ENCODE measurements around the gene PTPN1. TPM values are rescaled to one million over a fixed set of nuclear protein-coding genes. Genes with fewer than 3 reads are reported as not detected.

The PTPN1 gene
- total and polyA plus RNA-seq, 10 donors: 20.5 to 84.9 (median 68.6) TPM

- intact Hi-C loops (cut with DNase I; ENCODE audit: low total_unique reads): loop anchor here (5.0 kb wide), 1 partner anchor 387 kb away; the partner anchor contains the start of gene CEBPB
- 75 to 83% (median 78%) methylated on average over 10 of the region's 10 CpGs for whole genome bisulfite sequencing, 5 donors
- Histone ChIP-seq H3K9me3 (no peaks in the 10 kb centered on the region), H3K27me3 (replicated peaks in 1 of 7) (no peaks in the 10 kb centered on the region), H3K27ac (peak overlapping the region in 3 of 8 donors; percentile 1 to 40 (median 15)), H3K4me3 (no peak overlapping the region), H3K36me3 (peaks cover 2 to 100% (median 96%) of the 10 kb centered on the region in 6 donors), H3K4me1 (peaks cover 0 to 64% (median 26%) of the 10 kb centered on the region in 6 donors)
- TF ChIP-seq POLR2A (IDR thresholded peaks at IDR 0.05) (no peak), POLR2AphosphoS5 (IDR thresholded peaks at IDR 0.05) (no peak), CTCF (IDR thresholded peaks at IDR 0.05 in 8 of 11, conservative IDR thresholded peaks at IDR 0.05 in 3 of 11) (no peak)
- DNase-seq: peak; percentile 31
These were observed 69.3 kb downstream of the PTPN1 start for GRCh38 chr20:50579511-50579910.

GRCh38 chr20:50580016-50580747, 70.0 kb downstream of the PTPN1 start:
- intact Hi-C loops (cut with DNase I; ENCODE audit: low total_unique reads): no loop called here
- 49 to 65% (median 59%) methylated on average over 16 to 17 of the region's 17 CpGs for WGBS, 5 donors
- peaks cover 2 to 100% (median 93%) of the 10 kb centered on the region in 6 donors for H3K36me3 ChIP-seq
- peak; percentile 85 for DNase-seq
- H3K27ac ChIP-seq: peak overlapping the region in 3 of 8 donors; percentile 1 to 77 (median 15)
- H3K4me3 ChIP-seq: no peak overlapping the region
- TF ChIP-seq POLR2A (IDR thresholded peaks at IDR 0.05): no peak
- TF ChIP-seq POLR2AphosphoS5 (IDR thresholded peaks at IDR 0.05): peak; percentile 66 to 74 (median 67)
- TF ChIP-seq CTCF (IDR thresholded peaks at IDR 0.05 in 8 of 11, conservative IDR thresholded peaks at IDR 0.05 in 3 of 11): peak; percentile 73 to 89 (median 83)
- H3K27me3 ChIP-seq (replicated peaks in 1 of 7): no peaks in the 10 kb centered on the region
- H3K4me1 ChIP-seq: peaks cover 0 to 63% (median 26%) of the 10 kb centered on the region in 6 donors
- H3K9me3 ChIP-seq: no peaks in the 10 kb centered on the region

- H3K4me3 ChIP-seq: no peak overlapping the region
- DNase-seq: peak; percentile 64
- WGBS, 5 donors: 91 to 96% (median 95%) methylated on average over 21 of the region's 21 CpGs
- no peaks in the 10 kb centered on the region for H3K27me3 ChIP-seq (replicated peaks in 1 of 7)
- no peaks in the 10 kb centered on the region for H3K9me3 ChIP-seq
- TF ChIP-seq POLR2A (IDR thresholded peaks at IDR 0.05) (no peak), POLR2AphosphoS5 (IDR thresholded peaks at IDR 0.05) (peak in 1 of 3 donors; percentile 59), CTCF (IDR thresholded peaks at IDR 0.05 in 8 of 11, conservative IDR thresholded peaks at IDR 0.05 in 3 of 11) (no peak)
- intact Hi-C loops (cut with DNase I; ENCODE audit: low total_unique reads): no loop called here
- H3K27ac ChIP-seq: peak overlapping the region in 1 of 8 donors; percentile 77
- H3K36me3 ChIP-seq: peaks cover 2 to 100% (median 94%) of the 10 kb centered on the region in 6 donors
- H3K4me1 ChIP-seq: peaks cover 0 to 55% (median 22%) of the 10 kb centered on the region in 6 donors
These were observed 70.8 kb downstream of the PTPN1 start for GRCh38 chr20:50580842-50581544.

GRCh38 chr20:50582092-50582491, 71.9 kb downstream of the PTPN1 start:
- H3K9me3 ChIP-seq: no peaks in the 10 kb centered on the region
- H3K36me3 ChIP-seq: peaks cover 2 to 100% (median 95%) of the 10 kb centered on the region in 6 donors
- peak; percentile 58 for DNase-seq
- peaks cover 0 to 45% (median 19%) of the 10 kb centered on the region in 6 donors for H3K4me1 ChIP-seq
- TF ChIP-seq POLR2A (IDR thresholded peaks at IDR 0.05) (no peak), CTCF (IDR thresholded peaks at IDR 0.05 in 8 of 11, conservative IDR thresholded peaks at IDR 0.05 in 3 of 11) (no peak), POLR2AphosphoS5 (IDR thresholded peaks at IDR 0.05) (no peak)
- 62 to 86% (median 71%) methylated on average over 6 of the region's 6 CpGs for WGBS, 5 donors
- H3K27ac ChIP-seq: peak overlapping the region in 5 of 8 donors; percentile 42 to 77 (median 61)
- H3K4me3 ChIP-seq: peak overlapping the region in 1 of 8 donors; percentile 19
- H3K27me3 ChIP-seq (replicated peaks in 1 of 7): no peaks in the 10 kb centered on the region
- intact Hi-C loops (cut with DNase I; ENCODE audit: low total_unique reads): no loop called here
